ENCODE results near the gene GRHL1.
"Not testable (repeated sequence)": the region's sequence is repeated elsewhere in the genome, so short reads cannot be mapped to it uniquely, and the experiment has no call there.

The GRHL1 gene

GRCh38 chr2:10012366-10012962 lies 61.0 kb downstream of the GRHL1 start:
- not testable (repeated sequence) for DNase-seq

GRCh38 chr2:10012963-10013461 lies 61.5 kb downstream of the GRHL1 start:
- no peak for DNase-seq

- not testable (repeated sequence) for DNase-seq
These were observed 62.3 kb downstream of the GRHL1 start for GRCh38 chr2:10013651-10014417.

- no peak for DNase-seq
These were observed 63.1 kb downstream of the GRHL1 start for GRCh38 chr2:10014418-10015190.

GRCh38 chr2:10015376-10015989 lies 64.0 kb downstream of the GRHL1 start:
- DNase-seq: not testable (repeated sequence)

- no peak for DNase-seq
These were observed 64.7 kb downstream of the GRHL1 start for GRCh38 chr2:10016001-10016801.

GRCh38 chr2:10016802-10017258 lies 65.3 kb downstream of the GRHL1 start:
- no peak for DNase-seq

- no peak for DNase-seq
These were observed 65.9 kb downstream of the GRHL1 start for GRCh38 chr2:10017313-10017941.

GRCh38 chr2:10019174-10019573 lies 67.7 kb downstream of the GRHL1 start:
- DNase-seq: no peak

- DNase-seq: no peak
These were observed 68.3 kb downstream of the GRHL1 start for GRCh38 chr2:10019602-10020400.

- DNase-seq: no peak
These were observed 70.5 kb downstream of the GRHL1 start for GRCh38 chr2:10022041-10022421.

GRCh38 chr2:10022445-10022844 lies 71.0 kb downstream of the GRHL1 start:
- DNase-seq: no peak

- no peak for DNase-seq
These were observed 71.6 kb downstream of the GRHL1 start for GRCh38 chr2:10022966-10023662.

- DNase-seq: no peak
These were observed 75.6 kb downstream of the GRHL1 start for GRCh38 chr2:10026940-10027569.

GRCh38 chr2:10027660-10028330 lies 76.3 kb downstream of the GRHL1 start:
- DNase-seq: no peak

- DNase-seq: no peak
These were observed 77.0 kb downstream of the GRHL1 start for GRCh38 chr2:10028407-10028987.

- peak; percentile 44 for DNase-seq
These were observed 77.7 kb downstream of the GRHL1 start for GRCh38 chr2:10028988-10029874.

- DNase-seq: no peak
These were observed 78.4 kb downstream of the GRHL1 start for GRCh38 chr2:10029875-10030223.

Data from activated CD4-positive, alpha-beta T cell treated with anti-CD3 and anti-CD28 coated beads for 48 hours (primary cell).